Measurements from ENCODE around the gene ANKRD36.
A peak's percentile ranks its signal among the peaks of the same experiment; 100 is the strongest.
"Not testable (repeated sequence)": the region's sequence is repeated elsewhere in the genome, so short reads cannot be mapped to it uniquely, and the experiment has no call there.

Gene ANKRD36

DNA sequence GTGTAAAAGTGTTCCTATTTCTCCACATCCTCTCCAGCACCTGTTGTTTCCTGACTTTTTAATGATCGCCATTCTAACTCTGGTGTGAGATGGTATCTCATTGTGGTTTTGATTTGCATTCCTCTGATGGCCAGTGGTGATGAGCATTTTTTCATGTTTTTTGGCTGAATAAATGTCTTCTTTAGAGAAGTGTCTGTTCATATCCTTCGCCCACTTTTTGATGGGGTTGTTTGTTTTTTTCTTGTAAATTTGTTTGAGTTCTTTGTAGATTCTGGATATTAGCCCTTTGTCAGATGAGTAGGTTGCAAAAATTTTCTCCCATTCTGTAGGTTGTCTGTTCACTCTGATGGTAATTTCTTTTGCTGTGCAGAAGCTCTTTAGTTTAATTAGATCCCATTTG, 16.1 kb downstream of the ANKRD36 start:
- not testable (repeated sequence) for DNase-seq

DNA sequence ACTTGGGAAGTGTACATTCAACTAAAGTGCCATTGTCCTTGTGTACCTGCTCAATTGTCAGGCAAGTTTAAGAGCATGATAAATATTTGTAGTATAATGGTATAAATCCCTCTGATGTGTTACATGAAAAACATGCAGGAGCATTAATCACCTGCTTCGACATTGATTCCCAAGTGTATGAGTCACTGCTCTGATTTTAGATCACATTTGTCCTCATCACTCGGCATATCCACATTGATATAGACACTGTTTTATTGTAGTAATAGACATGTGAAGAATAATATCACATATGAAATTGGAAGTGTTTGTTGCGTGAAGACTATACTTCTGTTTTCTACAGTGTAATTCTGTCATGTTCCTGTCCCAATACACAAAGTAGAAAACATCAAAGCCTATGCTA, 31.1 kb downstream of the ANKRD36 start:
- DNase-seq = not testable (repeated sequence)

DNA sequence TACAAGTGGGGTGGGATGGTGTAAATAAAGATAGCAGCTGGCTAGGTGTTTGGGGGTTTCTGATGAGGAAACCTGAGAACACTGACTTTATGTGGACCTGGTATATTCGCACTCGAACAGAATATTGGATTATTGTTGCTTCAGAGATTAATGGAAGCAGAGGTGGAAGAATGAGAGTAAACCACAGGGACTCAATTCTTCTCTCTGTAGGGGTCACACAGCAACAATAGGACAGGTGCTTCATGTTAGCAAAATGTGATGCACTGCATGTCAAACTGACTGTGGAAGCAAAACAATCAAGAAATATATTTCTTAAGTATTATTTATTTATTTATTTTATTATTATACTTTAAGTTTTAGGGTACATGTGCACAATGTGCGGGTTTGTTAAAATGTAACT, 53.6 kb downstream of the ANKRD36 start:
- not testable (repeated sequence) for DNase-seq

DNA sequence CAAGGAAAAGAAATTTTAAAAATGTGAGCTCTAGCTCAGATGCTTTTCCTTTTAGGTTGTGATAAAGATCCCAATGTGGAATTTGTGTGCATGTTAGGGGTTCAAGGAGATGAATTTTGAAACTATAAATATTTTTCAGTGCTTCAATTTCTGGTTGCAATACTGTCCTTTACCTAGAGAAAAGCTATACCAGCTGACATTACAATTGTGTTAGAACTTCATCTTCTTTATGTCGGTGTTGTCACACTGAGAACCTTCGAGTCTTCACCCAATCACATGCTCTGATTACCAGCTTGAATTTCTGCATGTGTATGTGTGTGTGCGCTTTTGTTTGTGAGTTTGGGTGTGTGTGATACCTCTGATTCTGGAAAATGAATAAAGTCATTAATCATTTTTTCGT, 55.0 kb downstream of the ANKRD36 start:
- DNase-seq = not testable (repeated sequence)

DNA sequence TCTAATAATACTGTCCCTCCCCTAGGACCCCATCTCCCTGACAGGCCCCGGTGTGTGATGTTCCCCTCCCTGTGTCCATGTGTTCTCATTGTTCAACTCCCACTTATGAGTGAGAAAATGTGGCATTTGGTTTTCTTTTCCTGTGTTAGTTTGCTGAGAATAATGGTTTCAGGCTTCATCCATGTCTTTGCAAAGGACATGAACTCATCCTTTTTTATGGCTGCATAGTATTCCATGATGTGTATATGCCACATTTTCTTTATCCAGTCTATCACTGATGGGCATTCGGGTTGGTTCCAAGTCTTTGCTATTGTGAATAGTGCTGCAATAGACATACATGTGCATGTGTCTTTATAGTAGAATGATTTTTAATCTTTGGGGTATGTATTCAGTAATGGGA, 55.6 kb downstream of the ANKRD36 start:
- not testable (repeated sequence) for DNase-seq

DNA sequence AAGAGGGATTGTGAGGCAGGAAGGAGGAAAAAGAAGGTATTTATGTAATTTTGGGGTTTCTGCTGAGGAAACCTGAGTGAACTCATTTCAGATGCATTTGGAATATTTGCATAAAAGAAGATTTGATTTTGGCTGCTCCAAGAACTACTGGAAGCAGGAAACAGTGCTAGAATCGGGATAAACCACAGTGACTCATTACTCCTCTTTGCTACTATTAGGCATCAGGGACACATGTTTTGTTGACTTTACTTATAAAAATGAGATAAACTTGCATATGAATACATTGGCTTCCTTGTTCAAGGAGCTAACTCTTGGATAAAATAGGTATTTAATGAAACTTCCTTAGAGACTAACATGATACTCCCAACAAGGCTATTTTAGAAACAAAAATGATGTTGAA, 67.4 kb downstream of the ANKRD36 start:
- not testable (repeated sequence) for DNase-seq

DNA sequence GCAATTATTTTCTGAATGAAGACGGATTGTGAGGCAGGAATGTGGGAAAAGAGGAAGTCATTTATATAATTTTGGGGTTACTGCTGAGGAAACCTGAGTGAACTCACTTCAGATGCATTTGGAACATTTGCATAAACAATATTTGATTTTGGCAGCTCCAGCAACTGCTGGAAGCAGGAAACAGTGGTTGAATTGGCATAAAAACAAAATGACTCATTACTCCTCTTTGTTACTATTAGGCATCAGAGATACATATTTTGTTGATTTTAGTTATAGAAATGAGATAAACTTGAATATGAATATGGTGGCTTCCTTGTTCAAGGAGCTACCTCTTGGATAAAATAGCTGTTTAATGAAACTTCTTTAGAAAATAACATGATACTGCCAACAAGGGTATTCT, 82.4 kb downstream of the ANKRD36 start:
- DNase-seq = not testable (repeated sequence)

DNA sequence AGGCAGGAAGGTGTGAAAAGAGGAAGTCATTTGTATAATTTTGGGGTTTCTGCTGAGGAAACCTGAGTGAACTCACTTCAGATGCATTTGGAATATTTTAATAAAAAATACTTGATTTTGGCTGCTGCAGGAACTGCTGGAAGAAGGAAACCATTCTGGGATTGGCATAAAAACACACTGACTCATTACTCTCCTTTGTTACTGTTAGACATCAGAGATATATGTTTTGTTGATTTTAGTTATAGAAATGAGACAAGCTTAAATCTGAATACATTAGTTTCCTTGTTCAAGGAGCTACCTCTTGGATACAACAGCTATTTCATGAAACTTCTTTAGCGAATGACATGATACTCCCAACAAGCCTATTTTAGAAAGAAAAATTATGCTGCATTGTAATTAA, 84.3 kb downstream of the ANKRD36 start:
- DNase-seq = not testable (repeated sequence)

DNA sequence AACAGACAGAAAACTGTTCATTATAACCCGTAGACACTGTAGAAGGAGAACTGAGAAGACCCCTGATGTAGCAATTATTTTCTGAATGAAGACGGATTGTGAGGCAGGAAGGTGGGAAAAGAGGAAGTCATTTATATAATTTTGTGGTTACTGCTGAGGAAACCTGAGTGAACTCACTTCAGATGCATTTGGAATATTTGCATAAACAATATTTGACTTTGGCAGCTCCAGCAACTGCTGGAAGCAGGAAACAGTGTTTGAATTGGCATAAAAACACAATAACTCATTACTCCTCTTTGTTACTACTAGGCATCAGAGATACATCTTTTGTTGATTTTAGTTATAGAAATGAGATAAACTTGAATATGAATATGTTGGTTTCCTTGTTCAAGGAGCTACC, 87.9 kb downstream of the ANKRD36 start:
- not testable (repeated sequence) for DNase-seq

DNA sequence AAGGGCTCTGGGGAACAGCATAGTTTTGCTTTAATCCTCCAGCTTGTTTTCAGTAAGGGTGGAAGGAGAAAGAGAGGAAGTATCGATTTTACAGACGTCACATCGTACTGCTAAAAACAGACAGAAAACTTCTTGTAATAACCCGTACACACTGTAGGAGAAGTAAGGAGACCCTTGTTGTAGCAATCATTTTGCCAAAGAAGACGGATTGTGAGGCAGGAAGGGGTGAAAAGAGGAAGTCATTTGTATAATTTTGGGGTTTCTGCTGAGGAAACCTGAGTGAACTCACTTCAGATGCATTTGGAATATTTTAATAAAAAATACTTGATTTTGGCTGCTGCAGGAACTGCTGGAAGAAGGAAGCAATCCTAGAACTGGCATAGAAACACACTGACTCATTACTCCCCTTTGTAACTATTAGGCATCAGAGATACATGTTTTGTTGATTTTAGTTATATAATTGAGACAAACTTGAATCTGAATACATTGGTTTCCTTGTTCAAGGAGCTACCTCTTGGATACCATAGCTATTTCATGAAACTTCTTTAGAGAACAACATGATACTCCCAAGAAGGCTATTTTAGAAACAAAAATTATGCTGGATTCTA, 89.8 kb downstream of the ANKRD36 start:
- not testable (repeated sequence) for DNase-seq

DNA sequence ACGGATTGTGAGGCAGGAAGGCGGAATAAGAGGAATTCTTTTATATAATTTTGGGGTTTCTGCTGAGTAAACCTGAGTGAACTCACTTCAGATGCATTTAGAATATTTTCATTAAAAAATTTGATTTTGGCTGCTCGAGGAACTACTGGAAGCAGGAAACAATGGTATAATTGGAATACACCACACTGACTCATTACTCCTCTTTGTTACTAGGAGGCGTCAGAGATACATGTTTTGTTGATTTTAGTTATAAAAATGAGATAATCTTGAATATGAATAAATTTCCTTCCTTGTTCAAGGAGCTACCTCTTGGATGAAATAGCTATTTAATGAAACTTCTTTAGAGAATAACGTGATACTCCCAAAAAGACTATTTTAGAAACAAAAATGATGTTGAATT, 97.4 kb downstream of the ANKRD36 start:
- DNase-seq = no peak

DNA sequence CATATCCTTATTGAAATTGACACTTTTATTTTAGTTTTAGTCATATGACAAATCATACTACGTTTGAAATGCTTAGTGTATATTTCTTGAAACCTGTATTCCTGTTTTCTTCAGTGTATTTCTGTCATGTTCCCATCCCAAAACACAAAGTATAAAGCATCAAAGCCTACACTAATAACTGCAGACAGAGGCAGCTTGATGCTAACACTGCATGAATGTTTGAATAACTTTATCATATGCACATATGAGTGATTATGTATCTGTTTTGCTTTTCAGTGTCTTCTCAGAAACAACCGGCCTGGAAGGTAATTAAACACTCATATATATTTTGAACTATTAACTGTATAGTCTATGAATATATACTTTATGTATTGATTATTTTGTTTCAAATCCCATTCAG, 102.1 kb downstream of the ANKRD36 start:
- not testable (repeated sequence) for DNase-seq

DNA sequence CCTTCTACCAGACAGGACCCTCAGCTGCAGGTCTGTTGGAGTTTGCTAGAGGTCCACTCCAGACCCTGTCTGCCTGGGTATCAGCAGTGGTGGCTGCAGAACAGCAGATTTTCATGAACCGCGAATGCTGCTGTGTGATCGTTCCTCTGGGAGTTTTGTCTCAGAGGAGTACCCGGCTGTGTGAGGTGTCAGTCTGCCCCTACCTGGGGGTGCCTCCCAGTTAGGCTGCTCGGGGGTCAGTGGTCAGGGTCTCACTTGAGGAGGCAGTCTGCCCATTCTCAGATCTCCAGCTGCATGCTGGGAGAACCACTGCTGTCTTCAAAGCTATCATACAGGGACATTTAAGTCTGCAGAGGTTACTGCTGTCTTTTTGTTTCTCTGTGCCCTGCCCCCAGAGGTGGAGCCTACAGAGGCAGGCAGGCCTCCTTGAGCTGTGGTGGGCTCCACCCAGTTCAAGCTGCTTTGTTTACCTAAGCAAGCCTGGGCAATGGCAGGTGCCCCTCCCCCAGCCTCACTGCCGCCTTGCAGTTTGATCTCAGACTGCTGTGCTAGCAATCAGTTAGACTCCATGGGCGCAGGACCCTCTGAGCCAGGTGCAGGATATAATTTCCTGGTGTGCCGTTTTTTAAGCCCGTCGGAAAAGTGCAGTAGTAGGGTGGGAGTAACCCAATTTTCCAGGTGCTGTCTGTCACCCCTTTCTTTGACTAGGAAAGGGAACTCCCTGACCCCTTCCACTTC, 118.1 kb downstream of the ANKRD36 start:
- not testable (repeated sequence) for DNase-seq

DNA sequence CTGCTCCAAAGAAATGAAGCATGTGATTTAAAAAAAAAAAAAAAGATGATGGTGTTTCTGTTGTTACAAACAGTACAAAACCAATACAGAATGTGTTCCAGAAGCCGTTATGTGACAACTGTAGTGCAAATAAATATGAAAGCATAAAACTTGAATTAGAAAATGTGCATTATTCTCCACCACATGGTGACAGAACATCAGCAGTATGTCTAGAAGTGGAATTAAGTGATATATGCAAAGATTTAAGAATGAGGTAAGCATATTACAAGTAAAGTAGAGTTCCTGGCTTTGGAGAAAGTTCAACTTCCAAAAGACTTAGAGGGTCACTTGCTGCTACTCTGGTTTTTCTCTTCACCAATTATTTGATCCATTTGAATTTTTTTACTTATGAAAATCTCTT, 120.0 kb downstream of the ANKRD36 start:
- not testable (repeated sequence) for DNase-seq

DNA sequence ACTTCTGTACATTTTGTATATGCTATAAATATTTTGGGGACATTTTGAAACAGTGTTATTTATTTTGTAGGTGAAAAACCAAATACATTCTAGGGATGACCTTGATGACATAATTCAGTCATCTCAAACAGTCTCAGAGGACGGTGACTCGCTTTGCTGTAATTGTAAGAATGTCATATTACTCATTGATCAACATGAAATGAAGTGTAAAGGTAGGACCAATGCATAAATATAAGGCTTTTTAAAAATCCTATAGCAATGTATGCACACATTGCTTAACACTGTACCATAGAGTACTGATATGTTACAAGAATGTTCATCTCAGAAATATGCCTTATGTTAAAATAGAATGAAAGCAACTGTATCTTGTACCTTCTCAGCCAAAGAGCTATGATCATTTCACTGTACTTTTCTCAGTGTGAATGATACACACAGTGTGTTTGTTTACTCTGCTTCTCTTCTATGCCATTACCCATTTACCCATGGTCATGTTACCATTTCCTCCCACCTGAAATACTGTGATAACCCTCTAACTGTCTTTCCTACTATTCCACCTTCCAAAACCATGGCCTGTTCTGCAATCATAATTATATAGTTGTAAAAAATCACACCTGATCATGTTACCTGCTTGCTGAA, 120.8 kb downstream of the ANKRD36 start:
- DNase-seq = not testable (repeated sequence)

DNA sequence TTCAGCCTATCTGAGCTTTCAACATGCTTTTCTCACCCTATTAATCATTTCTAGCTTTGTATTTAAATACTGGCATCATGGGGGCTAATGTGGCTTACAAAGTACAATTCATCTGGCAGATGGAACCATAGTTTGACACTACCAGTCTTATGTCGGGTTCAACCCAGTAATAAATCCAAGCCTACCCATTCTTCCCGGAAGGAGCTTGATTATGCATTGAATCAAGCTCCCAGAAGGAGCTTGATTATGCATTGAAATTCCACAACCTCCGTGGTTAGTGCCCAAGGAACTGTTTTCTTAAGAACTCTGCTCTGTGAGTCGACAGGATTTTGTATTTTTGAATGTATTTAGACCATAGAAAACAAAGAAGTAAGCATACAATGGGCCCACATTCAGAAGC, 148.2 kb downstream of the ANKRD36 start:
- not testable (repeated sequence) for DNase-seq

DNA sequence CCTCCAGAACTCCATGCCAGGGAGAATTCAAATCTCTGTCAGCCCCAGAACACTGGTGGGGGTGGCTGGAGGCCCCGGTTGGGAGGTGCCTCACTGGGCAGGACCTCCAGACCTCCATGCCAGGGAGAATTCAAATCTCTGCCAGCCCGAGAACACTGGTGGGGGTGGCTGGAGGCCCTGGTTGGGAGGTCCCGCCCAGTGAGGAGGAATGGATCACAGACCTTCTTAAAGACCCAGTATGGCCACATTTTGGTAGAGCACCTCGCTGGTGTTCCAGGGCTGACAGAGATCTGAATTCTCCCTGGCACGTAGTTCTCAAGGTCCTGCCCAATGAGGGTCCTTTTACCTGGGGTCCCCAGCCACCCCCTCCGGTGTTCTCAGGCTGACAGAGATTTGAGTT, 153.5 kb downstream of the ANKRD36 start:
- not testable (repeated sequence) for DNase-seq

DNA sequence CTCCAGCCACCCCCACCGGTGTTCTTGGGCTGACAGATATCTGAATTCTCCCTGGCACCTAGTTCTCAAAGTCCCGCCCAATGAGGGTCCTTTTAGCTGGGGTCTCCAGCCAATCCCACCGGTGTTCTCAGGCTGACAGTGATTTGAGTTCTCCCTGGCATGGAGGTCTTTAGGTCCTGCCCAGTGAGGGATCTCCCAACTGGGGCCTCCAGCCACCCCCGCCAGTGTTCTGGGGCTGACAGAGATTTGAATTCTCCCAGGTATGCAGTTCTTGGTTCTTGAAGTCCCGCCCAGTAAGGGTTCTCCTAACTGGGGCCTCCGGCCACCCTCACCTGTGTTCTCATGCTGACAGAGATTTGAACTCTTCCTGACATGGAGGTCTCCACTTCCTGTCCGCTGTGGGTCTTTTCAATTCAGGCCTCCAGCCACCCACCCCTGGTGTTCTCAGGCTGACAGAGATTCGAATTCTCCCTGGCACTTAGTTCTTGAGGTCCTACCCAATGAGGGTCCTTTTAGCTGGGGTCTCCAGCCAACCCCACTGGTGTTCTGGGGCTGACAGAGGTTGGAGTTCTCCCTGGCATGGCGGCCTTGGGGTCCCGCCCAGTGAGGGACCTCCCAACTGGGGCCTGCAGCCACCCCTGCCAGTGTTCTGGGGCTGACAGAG, 154.6 kb downstream of the ANKRD36 start:
- DNase-seq = peak; percentile 40

DNA sequence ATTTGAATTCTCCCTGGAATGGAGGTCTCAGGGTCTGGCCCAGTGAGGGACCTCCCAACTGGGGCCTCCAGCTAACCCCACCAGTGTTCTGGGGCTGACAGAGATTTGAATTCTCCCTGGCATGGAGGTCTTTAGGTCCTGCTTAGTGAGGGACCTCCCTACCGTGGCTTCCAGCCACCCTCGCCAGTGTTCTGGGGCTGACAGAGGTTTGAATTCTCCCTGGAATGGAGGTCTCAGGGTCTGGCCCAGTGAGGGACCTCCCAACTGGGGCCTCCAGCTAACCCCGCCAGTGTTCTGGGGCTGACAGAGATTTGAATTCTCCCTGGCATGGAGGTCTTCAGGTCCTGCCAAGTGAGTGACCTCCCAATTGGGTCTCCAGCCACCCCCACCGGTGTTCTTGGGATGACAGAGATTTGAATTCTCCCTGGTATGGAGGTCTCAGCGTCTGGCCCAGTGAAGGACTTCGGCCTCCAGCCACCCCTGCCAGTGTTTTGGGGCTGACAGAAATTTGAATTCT, 155.2 kb downstream of the ANKRD36 start:
- peak; percentile 38 for DNase-seq

DNA sequence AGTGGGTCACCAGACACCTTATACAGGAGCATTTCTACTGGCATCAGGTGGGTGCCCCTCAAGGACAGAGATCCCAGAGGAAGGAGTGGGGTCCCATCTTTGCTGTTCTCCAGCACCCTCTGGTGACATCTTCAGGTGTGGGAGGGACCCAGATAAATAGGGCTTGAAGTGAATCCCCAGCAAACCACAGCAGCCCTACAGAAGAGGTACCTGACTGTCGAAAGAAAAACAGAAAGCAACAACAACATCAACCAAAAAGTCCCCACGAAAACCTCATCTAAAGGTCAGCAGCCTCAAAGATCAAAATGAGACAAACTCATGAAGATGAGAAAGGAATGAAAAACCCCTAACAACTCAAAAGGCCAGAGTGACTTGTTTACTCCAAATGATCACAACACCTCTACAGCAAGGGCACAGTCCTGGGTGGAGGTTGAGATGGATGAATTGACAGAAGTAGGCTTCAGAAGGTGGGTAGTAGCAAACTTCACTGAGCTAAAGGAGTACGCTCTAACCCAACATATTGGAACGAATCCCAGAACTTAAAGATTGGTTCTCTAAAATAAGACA, 163.4 kb downstream of the ANKRD36 start:
- not testable (repeated sequence) for DNase-seq

DNA sequence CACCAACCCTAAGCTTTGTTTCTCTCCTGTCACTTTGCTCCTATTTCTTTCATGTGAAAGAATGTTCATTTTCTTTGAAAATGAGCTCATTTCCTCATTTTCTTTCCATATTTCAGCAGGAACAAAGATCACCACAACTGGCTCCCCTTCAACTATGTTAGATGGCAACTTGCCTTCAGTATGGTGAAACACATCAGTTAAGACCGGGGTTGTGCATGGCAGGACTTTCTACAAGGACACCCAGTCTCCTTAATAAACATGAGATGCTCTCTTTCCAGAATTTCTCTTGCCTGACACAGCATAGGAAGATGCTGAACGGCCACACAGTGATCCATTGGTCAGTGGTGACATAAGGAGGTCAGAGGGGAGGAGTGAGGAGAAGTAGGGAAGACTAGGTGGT, 172.2 kb downstream of the ANKRD36 start:
- not testable (repeated sequence) for DNase-seq

DNA sequence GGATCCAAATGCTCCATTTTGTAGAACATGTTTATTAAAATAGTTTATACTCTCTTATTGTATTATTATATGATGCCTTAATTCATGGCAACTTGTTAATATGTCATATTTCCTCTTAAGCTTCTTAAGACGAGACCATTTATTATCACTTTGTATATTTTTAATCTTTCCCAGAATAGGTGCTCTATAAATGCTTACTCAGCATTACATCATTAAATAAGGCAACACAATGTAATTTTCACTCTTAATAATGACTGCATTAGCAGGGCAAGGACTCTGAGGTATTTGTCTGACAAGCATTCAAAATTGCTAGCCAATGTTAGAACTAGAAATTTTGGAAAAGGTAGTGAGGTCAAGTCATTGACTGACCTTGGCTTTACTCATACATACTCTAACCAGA, 180.7 kb downstream of the ANKRD36 start:
- not testable (repeated sequence) for DNase-seq

Data from islet precursor cell (in vitro differentiated cells).